Posterior vena cava (tissue), 2 donors: ENCODE results near the gene ROCK2. TPM values are rescaled to one million over a fixed set of nuclear protein-coding genes. Genes with fewer than 3 reads are reported as not detected.
"Not testable (repeated sequence)": the region's sequence is repeated elsewhere in the genome, so short reads cannot be mapped to it uniquely, and the experiment has no call there.

Experiments
- DNase-seq: peaks from one replicate; pipeline ENCODE4 v3.0.0-alpha.2; 2020; ENCODE audit warnings: low spot score
- intact Hi-C, 2 donors: fragments of 100-400 bp; cut with DNase I; formaldehyde crosslinking; loops; one replicate each; pipeline versions ENCODE4 v1.14.1 to v1.14.2; 2022 to 2023
- total RNA-seq, 2 donors: library from RNA; stranded (reverse); fragmentation: NEBNext Ultra II Directional; extraction: Animal tissue kit (Norgen Biotek cat#: 25700); gene quantifications; one replicate each; pipeline ENCODE4 v1.2.1, GENCODE V29; 2021
- donor health status: DM: yes; HTN: yes; CAD: no.
- donor health status: DM: yes; HTN: yes; CAD: no.

The ROCK2 gene
- total RNA-seq, 2 donors from 2014 or later, result 109 to 186 TPM

- intact Hi-C loops, result no loop called here
- DNase-seq, result peak; percentile 59
Observed at GRCh38 chr2:11169333-11169732, 175.1 kb downstream of the ROCK2 start.

GRCh38 chr2:11168488-11168887 is 175.9 kb downstream of the ROCK2 start:
- intact Hi-C loops, result no loop called here
- no peak for DNase-seq

GRCh38 chr2:11166476-11166875 is 178.0 kb downstream of the ROCK2 start:
- DNase-seq, result no peak
- intact Hi-C loops, result no loop called here

- peak; percentile 50 for DNase-seq
- intact Hi-C loops, result not testable (repeated sequence)
Observed at GRCh38 chr2:11165046-11165445, 179.4 kb downstream of the ROCK2 start.

- intact Hi-C loops, result no loop called here
- DNase-seq, result no peak
Observed at GRCh38 chr2:11163439-11164317, 180.8 kb downstream of the ROCK2 start.

- peak; percentile 30 for DNase-seq
- intact Hi-C loops, result no loop called here
Observed at GRCh38 chr2:11161747-11162146, 182.7 kb downstream of the ROCK2 start.

GRCh38 chr2:11160731-11161455 is 183.5 kb downstream of the ROCK2 start:
- peak; percentile 51 for DNase-seq
- intact Hi-C loops, result no loop called here

GRCh38 chr2:11160256-11160655 is 184.2 kb downstream of the ROCK2 start:
- DNase-seq, result peak; percentile 66
- intact Hi-C loops, result no loop called here

- intact Hi-C loops, result no loop called here
- peak; percentile 45 for DNase-seq
Observed at GRCh38 chr2:11159574-11160170, 184.8 kb downstream of the ROCK2 start.

- DNase-seq, result peak; percentile 45
- intact Hi-C loops, result no loop called here
Observed at GRCh38 chr2:11158916-11159573, 185.4 kb downstream of the ROCK2 start.

- DNase-seq, result peak; percentile 47
- intact Hi-C loops, result no loop called here
Observed at GRCh38 chr2:11157731-11158130, 186.7 kb downstream of the ROCK2 start.

- DNase-seq, result peak; percentile 66
- intact Hi-C loops, result no loop called here
Observed at GRCh38 chr2:11157296-11157695, 187.1 kb downstream of the ROCK2 start.

- intact Hi-C loops, result no loop called here
- peak; percentile 78 for DNase-seq
Observed at GRCh38 chr2:11156396-11157075, 187.9 kb downstream of the ROCK2 start.

- intact Hi-C loops, result no loop called here
- DNase-seq, result no peak
Observed at GRCh38 chr2:11155381-11156035, 188.9 kb downstream of the ROCK2 start, which contains the start of gene SLC66A3. Gene SLC66A3, plus strand, starts transcription at chr2:11155467. Its CDS starts 80 bp downstream, at chr2:11155547.

- peak; percentile 100 for DNase-seq
- intact Hi-C loops, result no loop called here
Observed at GRCh38 chr2:11154923-11155380, 189.5 kb downstream of the ROCK2 start.

- DNase-seq, result peak; percentile 51
- intact Hi-C loops, result no loop called here
Observed at GRCh38 chr2:11154016-11154922, 190.2 kb downstream of the ROCK2 start.

- intact Hi-C loops, result no loop called here
- peak; percentile 44 for DNase-seq
Observed at GRCh38 chr2:11152591-11152990, 191.8 kb downstream of the ROCK2 start.
